GM19099 (cell line): ENCODE results near the gene PRDM16.

Experiments
- POLR2A ChIP-seq: IDR thresholded peaks from 3 replicates; pipeline ENCODE4 v1.6.1; 2011; ENCODE audit warnings: low read depth; ENCODE audit not compliant: insufficient read length; ENCODE audit errors: extremely low read depth

Gene PRDM16

GRCh38 chr1:3444298-3444697 is 375.3 kb downstream of the PRDM16 start:
- TF ChIP-seq POLR2A: no peak

GRCh38 chr1:3444736-3445135 is 375.7 kb downstream of the PRDM16 start:
- TF ChIP-seq POLR2A: no peak

- no peak for TF ChIP-seq POLR2A
These were observed 381.3 kb downstream of the PRDM16 start for GRCh38 chr1:3450202-3450863.

- no peak for TF ChIP-seq POLR2A
These were observed 382.0 kb downstream of the PRDM16 start for GRCh38 chr1:3450983-3451382.

GRCh38 chr1:3451994-3452865 is 383.2 kb downstream of the PRDM16 start:
- TF ChIP-seq POLR2A: no peak

GRCh38 chr1:3452866-3453175 is 383.8 kb downstream of the PRDM16 start:
- no peak for TF ChIP-seq POLR2A

- TF ChIP-seq POLR2A: no peak
These were observed 384.3 kb downstream of the PRDM16 start for GRCh38 chr1:3453203-3453761.

GRCh38 chr1:3453891-3454810 is 385.1 kb downstream of the PRDM16 start, which contains the start of gene ARHGEF16:
Gene ARHGEF16 (plus strand): TSS chr1:3454665. CDS start chr1:3463085, 8,420 bp downstream.
- no peak for TF ChIP-seq POLR2A

- no peak for TF ChIP-seq POLR2A
These were observed 386.0 kb downstream of the PRDM16 start for GRCh38 chr1:3454811-3455618.

GRCh38 chr1:3455670-3456448 is 386.9 kb downstream of the PRDM16 start:
- TF ChIP-seq POLR2A: no peak

GRCh38 chr1:3456449-3456963 is 387.5 kb downstream of the PRDM16 start:
- no peak for TF ChIP-seq POLR2A

- no peak for TF ChIP-seq POLR2A
These were observed 388.2 kb downstream of the PRDM16 start for GRCh38 chr1:3456964-3457909.
